Vagina (tissue), 2 donors: ENCODE results near the gene IMMP2L. TPM values are rescaled to one million over a fixed set of nuclear protein-coding genes. Genes with fewer than 3 reads are reported as not detected.

Experiments used
- DNase-seq, 2 donors: peaks; one replicate each; pipeline ENCODE4 v3.0.0-alpha.2; 2017; ENCODE audit errors: extremely low spot score in 2 of 2
- H3K27ac ChIP-seq: fragments of 200-600 bp; sonication (generic); one replicate; pipeline ENCODE4 v1.5.1; 2019
- H3K27me3 ChIP-seq: fragments of 200-600 bp; sonication (generic); one replicate; pipeline ENCODE4 v1.5.1; 2019
- H3K36me3 ChIP-seq, 2 donors: fragments of 200-600 bp; sonication (generic); one replicate each; pipeline ENCODE4 v1.5.1; 2017 to 2019
- H3K4me1 ChIP-seq: fragments of 200-600 bp; sonication (generic); one replicate; pipeline ENCODE4 v1.5.1; 2019
- H3K4me3 ChIP-seq, 2 donors: fragments of 200-600 bp; sonication (generic); 1 replicate in 1 of 2; 2 replicates in 1 of 2; pipeline ENCODE4 v1.5.1; 2016 to 2019
- H3K9me3 ChIP-seq: fragments of 200-600 bp; sonication (generic); one replicate; pipeline ENCODE4 v1.5.1; 2019
- CTCF ChIP-seq, 3 experiments: fragments of 450-650 bp in 2 of 3; fragments of 200-600 bp in 1 of 3; sonication (generic) in 1 of 3; IDR thresholded peaks; one replicate each; pipeline ENCODE4 v1.5.1; 2017 to 2019; ENCODE audit warnings: antibody characterized with exemption in 3 of 3, mild to moderate bottlenecking in 2 of 3, moderate library complexity in 2 of 3
- POLR2A ChIP-seq, 2 donors: fragments of 450-650 bp; IDR thresholded peaks; one replicate each; pipeline ENCODE4 v1.6.1; 2017; ENCODE audit warnings: antibody characterized with exemption in 2 of 2, mild to moderate bottlenecking in 2 of 2, moderate library complexity in 2 of 2
- POLR2AphosphoS5 ChIP-seq, 2 donors: sonication (generic); formaldehyde crosslinking; IDR thresholded peaks; one replicate each; pipeline ENCODE4 v1.9.0; 2017; ENCODE audit warnings: antibody characterized with exemption in 2 of 2, mild to moderate bottlenecking in 2 of 2, low read depth in 1 of 2; ENCODE audit not compliant: insufficient read depth in 1 of 2
- intact Hi-C: fragments of 100-400 bp; cut with DNase I; formaldehyde crosslinking; loops from one replicate; pipeline ENCODE4 v1.15.1; 2023
- total RNA-seq: library from RNA; depleted of rRNA; stranded (reverse); fragments of >200 nt; gene quantifications from one replicate; pipeline ENCODE4 v1.2.3, GENCODE V29; 2016

IMMP2L gene
- total RNA-seq, 1 donor from 2014 or later, result 13.3 TPM

- no peak for DNase-seq
- intact Hi-C loops, result no loop called here
Observed at GRCh38 chr7:111183321-111183720, 379.0 kb downstream of the IMMP2L start.

GRCh38 chr7:111180338-111180737 lies 382.0 kb downstream of the IMMP2L start:
- Histone ChIP-seq H3K27me3 (no peaks in the 10 kb centered on the region), H3K36me3 (no peaks in the 10 kb centered on the region), H3K4me3 (no peak overlapping the region), H3K9me3 (no peaks in the 10 kb centered on the region), H3K27ac (no peak overlapping the region), H3K4me1 (no peaks in the 10 kb centered on the region)
- intact Hi-C loops, result no loop called here
- TF ChIP-seq POLR2AphosphoS5 (IDR thresholded peaks at IDR 0.05; ENCODE audit: insufficient read depth in 1 of 2, low read depth in 1 of 2) (no peak), CTCF (IDR thresholded peaks at IDR 0.05) (no peak), POLR2A (IDR thresholded peaks at IDR 0.05) (no peak)
- no peak for DNase-seq

More at GRCh38 chr7:111183321-111183720, 379.0 kb downstream of the IMMP2L start:
- TF ChIP-seq CTCF (IDR thresholded peaks at IDR 0.05) (no peak), POLR2AphosphoS5 (IDR thresholded peaks at IDR 0.05; ENCODE audit: insufficient read depth in 1 of 2, low read depth in 1 of 2) (no peak), POLR2A (IDR thresholded peaks at IDR 0.05) (no peak)
- no peaks in the 10 kb centered on the region for H3K27me3 ChIP-seq
- no peaks in the 10 kb centered on the region for H3K9me3 ChIP-seq
- no peak overlapping the region for H3K27ac ChIP-seq
- no peaks in the 10 kb centered on the region for H3K36me3 ChIP-seq
- no peak overlapping the region for H3K4me3 ChIP-seq
- no peaks in the 10 kb centered on the region for H3K4me1 ChIP-seq

- H3K4me1 ChIP-seq, result no peaks in the 10 kb centered on the region
- H3K27me3 ChIP-seq, result no peaks in the 10 kb centered on the region
- no peaks in the 10 kb centered on the region for H3K9me3 ChIP-seq
- TF ChIP-seq POLR2A (IDR thresholded peaks at IDR 0.05), result no peak
- TF ChIP-seq POLR2AphosphoS5 (IDR thresholded peaks at IDR 0.05; ENCODE audit: insufficient read depth in 1 of 2, low read depth in 1 of 2), result no peak
- no peak for TF ChIP-seq CTCF (IDR thresholded peaks at IDR 0.05)
- H3K4me3 ChIP-seq, result no peak overlapping the region
- DNase-seq, result no peak
- H3K27ac ChIP-seq, result no peak overlapping the region
- H3K36me3 ChIP-seq, result no peaks in the 10 kb centered on the region
- intact Hi-C loops, result no loop called here
Observed at GRCh38 chr7:111175908-111176441, 386.3 kb downstream of the IMMP2L start.

GRCh38 chr7:111174510-111174909 lies 387.8 kb downstream of the IMMP2L start:
- no peak for DNase-seq
- H3K27me3 ChIP-seq, result no peaks in the 10 kb centered on the region
- intact Hi-C loops, result no loop called here
- TF ChIP-seq POLR2A (IDR thresholded peaks at IDR 0.05), result no peak
- TF ChIP-seq POLR2AphosphoS5 (IDR thresholded peaks at IDR 0.05; ENCODE audit: insufficient read depth in 1 of 2, low read depth in 1 of 2), result no peak
- TF ChIP-seq CTCF (IDR thresholded peaks at IDR 0.05), result no peak
- H3K27ac ChIP-seq, result no peak overlapping the region
- H3K36me3 ChIP-seq, result no peaks in the 10 kb centered on the region
- no peaks in the 10 kb centered on the region for H3K4me1 ChIP-seq
- no peak overlapping the region for H3K4me3 ChIP-seq
- no peaks in the 10 kb centered on the region for H3K9me3 ChIP-seq

GRCh38 chr7:111173990-111174389 lies 388.3 kb downstream of the IMMP2L start:
- no peak overlapping the region for H3K4me3 ChIP-seq
- H3K9me3 ChIP-seq, result no peaks in the 10 kb centered on the region
- intact Hi-C loops, result no loop called here
- H3K4me1 ChIP-seq, result no peaks in the 10 kb centered on the region
- no peak overlapping the region for H3K27ac ChIP-seq
- H3K27me3 ChIP-seq, result no peaks in the 10 kb centered on the region
- no peaks in the 10 kb centered on the region for H3K36me3 ChIP-seq
- TF ChIP-seq CTCF (IDR thresholded peaks at IDR 0.05) (no peak), POLR2A (IDR thresholded peaks at IDR 0.05) (no peak), POLR2AphosphoS5 (IDR thresholded peaks at IDR 0.05; ENCODE audit: insufficient read depth in 1 of 2, low read depth in 1 of 2) (no peak)
- DNase-seq, result no peak
